IMR-90 (cell line): Measurements from ENCODE around the gene RHBDF1. TPM values are rescaled to one million over a fixed set of nuclear protein-coding genes. Genes with fewer than 3 reads are reported as not detected.

Experiments used
- BHLHE40 ChIP-seq: fragments of 150-350 bp; IDR thresholded peaks from 2 replicates; pipeline ENCODE4 v1.6.1; 2016; ENCODE audit warnings: mild to moderate bottlenecking, low read depth, low read length
- FOS ChIP-seq: fragments of 150-350 bp; IDR thresholded peaks from 2 replicates; pipeline ENCODE4 v1.6.1; 2016; ENCODE audit warnings: low read depth, low read length
- MXI1 ChIP-seq: IDR thresholded peaks from 2 replicates; pipeline ENCODE4 v1.6.1; 2012; ENCODE audit warnings: low read depth, mild to moderate bottlenecking, low read length, moderate library complexity, borderline replicate concordance
- NFE2L2 ChIP-seq: fragments of 150-350 bp; IDR thresholded peaks from 2 replicates; pipeline ENCODE4 v1.6.1; 2016; ENCODE audit warnings: low read depth, mild to moderate bottlenecking, low read length
- POLR2A ChIP-seq: IDR thresholded peaks from 2 replicates; pipeline ENCODE4 v1.6.1; 2012; ENCODE audit warnings: mild to moderate bottlenecking, low read depth, low read length
- RAD21 ChIP-seq: IDR thresholded peaks from 2 replicates; pipeline ENCODE4 v1.6.1; 2012; ENCODE audit warnings: low read length, improper control_type of control experiment
- RFX5 ChIP-seq: IDR thresholded peaks from 2 replicates; pipeline ENCODE4 v1.8.0; 2012; ENCODE audit warnings: low read depth, mild to moderate bottlenecking, low read length, moderate library complexity
- polyA plus RNA-seq, 3 experiments: library from polyadenylated mRNA; depleted of rRNA; stranded (reverse); fragments of >200 nt; gene quantifications; 2 replicates each; pipeline ENCODE4 v1.2.3, GENCODE V29; 2012; ENCODE audit warnings: low replicate concordance in 1 of 3
- total RNA-seq: library from RNA; depleted of rRNA; stranded (reverse); fragments of >200 nt; gene quantifications from 2 replicates; pipeline ENCODE4 v1.2.3, GENCODE V29; 2012

Gene RHBDF1
- total and polyA plus RNA-seq, 2 of the 4 experiments (the other 2 are of a cell fraction), result 13.8 to 86.6 TPM

GRCh38 chr16:83060-83603 lies 10.7 kb upstream of the RHBDF1 start (continued):
- no peak for TF ChIP-seq BHLHE40
- TF ChIP-seq POLR2A, result no peak
- no peak for TF ChIP-seq RFX5
- no peak for TF ChIP-seq RAD21
- no peak for TF ChIP-seq MXI1
- no peak for TF ChIP-seq NFE2L2
- no peak for TF ChIP-seq FOS
